Sigmoid colon (tissue), 3 donors: ENCODE results near the gene NPAS1.

Experiments
- POLR2A ChIP-seq, 2 donors: fragments of 450-650 bp; IDR thresholded peaks; one replicate each; pipeline ENCODE4 v1.6.1; 2016; ENCODE audit warnings: antibody characterized with exemption in 2 of 2, mild to moderate bottlenecking in 2 of 2, moderate library complexity in 2 of 2
- TF ChIP-seq, protein P1 (sequence below), 4 experiments: fragments of 450-650 bp in 3 of 4; fragments of 200-600 bp in 1 of 4; IDR thresholded peaks; one replicate each; pipeline ENCODE4 v1.5.1; 2016 to 2019; ENCODE audit warnings: antibody characterized with exemption in 4 of 4, mild to moderate bottlenecking in 3 of 4, moderate library complexity in 2 of 4

DNA sequence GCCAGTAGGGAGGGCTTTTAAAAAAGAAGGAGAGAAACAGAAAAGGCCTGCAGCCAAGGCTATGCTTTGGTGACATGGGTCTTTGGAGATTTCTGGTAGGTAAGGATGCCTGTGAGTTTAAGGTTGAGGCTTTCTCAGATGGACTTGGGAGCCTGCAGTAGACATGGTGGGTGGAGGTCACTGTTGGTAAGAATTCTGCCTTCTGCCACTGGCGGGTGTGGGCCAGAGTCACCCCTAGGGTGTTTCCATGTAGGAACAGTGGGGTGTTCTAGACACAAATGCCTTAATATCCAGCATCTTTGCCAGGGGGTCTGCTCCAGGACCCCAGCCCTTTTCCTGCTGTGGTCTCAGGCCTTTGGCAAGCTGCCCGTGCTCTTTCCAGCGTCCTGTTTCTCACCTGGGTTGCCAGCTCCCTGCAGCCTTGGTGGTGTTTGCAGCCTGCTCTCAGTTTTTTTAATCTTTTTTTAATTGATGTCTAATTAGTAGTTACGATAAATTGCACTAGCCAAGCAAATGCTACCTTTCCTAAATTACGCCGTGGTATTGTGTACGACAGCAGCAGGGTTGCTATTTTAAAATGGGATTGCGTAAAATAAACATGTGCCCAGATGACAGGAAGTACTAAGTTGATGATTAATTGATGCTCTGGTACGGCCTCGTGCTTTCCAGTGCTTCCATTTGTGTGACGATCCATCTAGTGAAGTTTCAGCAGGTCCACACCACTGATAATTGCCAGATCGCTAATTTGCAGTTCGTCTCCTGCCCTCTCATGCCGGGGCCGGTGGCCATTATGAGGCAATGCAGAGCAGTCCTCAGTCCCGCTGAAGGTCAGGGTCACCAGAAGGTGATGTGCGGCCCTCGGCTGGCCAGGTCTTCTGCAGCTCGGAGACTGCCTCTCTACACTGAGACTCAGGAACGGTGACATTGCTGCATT is 35.3 kb upstream of the NPAS1 start:
- TF ChIP-seq, protein P1, sequence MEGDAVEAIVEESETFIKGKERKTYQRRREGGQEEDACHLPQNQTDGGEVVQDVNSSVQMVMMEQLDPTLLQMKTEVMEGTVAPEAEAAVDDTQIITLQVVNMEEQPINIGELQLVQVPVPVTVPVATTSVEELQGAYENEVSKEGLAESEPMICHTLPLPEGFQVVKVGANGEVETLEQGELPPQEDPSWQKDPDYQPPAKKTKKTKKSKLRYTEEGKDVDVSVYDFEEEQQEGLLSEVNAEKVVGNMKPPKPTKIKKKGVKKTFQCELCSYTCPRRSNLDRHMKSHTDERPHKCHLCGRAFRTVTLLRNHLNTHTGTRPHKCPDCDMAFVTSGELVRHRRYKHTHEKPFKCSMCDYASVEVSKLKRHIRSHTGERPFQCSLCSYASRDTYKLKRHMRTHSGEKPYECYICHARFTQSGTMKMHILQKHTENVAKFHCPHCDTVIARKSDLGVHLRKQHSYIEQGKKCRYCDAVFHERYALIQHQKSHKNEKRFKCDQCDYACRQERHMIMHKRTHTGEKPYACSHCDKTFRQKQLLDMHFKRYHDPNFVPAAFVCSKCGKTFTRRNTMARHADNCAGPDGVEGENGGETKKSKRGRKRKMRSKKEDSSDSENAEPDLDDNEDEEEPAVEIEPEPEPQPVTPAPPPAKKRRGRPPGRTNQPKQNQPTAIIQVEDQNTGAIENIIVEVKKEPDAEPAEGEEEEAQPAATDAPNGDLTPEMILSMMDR (IDR thresholded peaks at IDR 0.05): no peak
- TF ChIP-seq POLR2A (IDR thresholded peaks at IDR 0.05): no peak
